Measurements from ENCODE around the gene DACT3. TPM values are rescaled to one million over a fixed set of nuclear protein-coding genes. Genes with fewer than 3 reads are reported as not detected.

The DACT3 gene
- polyA plus RNA-seq, 1 of the 3 experiments (the other 2 are of a cell fraction) = 9.5 TPM

- TF ChIP-seq ELF1 (IDR thresholded peaks at IDR 0.05) (no peak), MXI1 (IDR thresholded peaks at IDR 0.05; ENCODE audit: low read depth, low read length) (peak; percentile 67; the same call in 1 of the 2 replicates), MAX (IDR thresholded peaks at IDR 0.05; ENCODE audit: low read depth) (no peak), POLR2AphosphoS5 (IDR thresholded peaks at IDR 0.05; ENCODE audit: low read depth, low read length) (peak; percentile 61)
- Histone ChIP-seq H3K79me2 (ENCODE audit: insufficient read depth) (peaks cover 54% of the 10 kb centered on the region), H3K9ac (peak within 1 kb of the TSS; percentile 97), H3K9me2 (no peaks in the 10 kb centered on the region), H3K4me1 (ENCODE audit: control insufficient read depth in 1 of 2, insufficient read depth in 2 of 2, low read depth in 1 of 2, low read length in 1 of 2) (peaks cover 19 to 37% of the 10 kb centered on the region in 2 experiments), H2AFZ (ENCODE audit: low read depth) (peak within 1 kb of the TSS; percentile 89), H3K27ac (ENCODE audit: low read depth in 2 of 2, low read length in 1 of 2) (peak within 1 kb of the TSS; percentile 94 to 100), H3K9me3 (no peaks in the 10 kb centered on the region; the same call in 1 of the 2 replicates), H3K27me3 (ENCODE audit: insufficient read depth) (no peaks in the 10 kb centered on the region), H4K20me1 (ENCODE audit: insufficient read depth) (peaks cover 40% of the 10 kb centered on the region), H3K36me3 (replicated peaks in 1 of 2; ENCODE audit: control insufficient read depth in 1 of 2, insufficient read depth in 2 of 2, low read length in 1 of 2) (peaks cover 5 to 13% of the 10 kb centered on the region in 2 experiments), H3F3A (replicated peaks; ENCODE audit: insufficient read depth) (no peaks in the 10 kb centered on the region), H3K4me3 (ENCODE audit: low read depth in 2 of 2, low read length in 1 of 2) (peak within 1 kb of the TSS; percentile 98 to 100), H3K4me2 (peak within 1 kb of the TSS; percentile 91)
- ChIA-PET CTCF (interaction anchor here (0.8 to 23.7 kb wide), 13 partner anchors 9 to 249 kb away, joined by 3 to 471 read pairs (median 5); partner anchors contain the start of genes AP2S1 and DACT3), POLR2A (interaction anchor here (0.6 to 2.6 kb wide), 12 partner anchors 10 to 512 kb away, joined by 3 to 11 read pairs (median 5); partner anchors contain the start of genes DACT3 and ZC3H4)
- DNase-seq = peak; percentile 60
- 1% methylated on average over 35 of the region's 51 CpGs for WGBS (ENCODE audit: low lambda C conversion rate)
Measured at GRCh38 chr19:46601318-46602224, 59.4 kb downstream of the DACT3 start, which contains the start of gene CALM3. CALM3 (plus strand) TSS chr19:46601330; CDS start chr19:46601435, 105 bp downstream.

GRCh38 chr19:46600384-46601317 lies 60.3 kb downstream of the DACT3 start:
- Histone ChIP-seq H3K79me2 (ENCODE audit: insufficient read depth) (peaks cover 45% of the 10 kb centered on the region), H3K9me2 (no peaks in the 10 kb centered on the region), H3K4me3 (ENCODE audit: low read depth in 2 of 2, low read length in 1 of 2) (peak overlapping the region; percentile 98 to 100), H3K9me3 (no peaks in the 10 kb centered on the region; the same call in 1 of the 2 replicates), H3K4me1 (ENCODE audit: control insufficient read depth in 1 of 2, insufficient read depth in 2 of 2, low read depth in 1 of 2, low read length in 1 of 2) (peaks cover 19 to 31% of the 10 kb centered on the region in 2 experiments), H3K27ac (ENCODE audit: low read depth in 2 of 2, low read length in 1 of 2) (peak overlapping the region; percentile 94 to 100), H4K20me1 (ENCODE audit: insufficient read depth) (peaks cover 33% of the 10 kb centered on the region), H3K27me3 (ENCODE audit: insufficient read depth) (no peaks in the 10 kb centered on the region), H3K4me2 (peak overlapping the region; percentile 69), H3K9ac (peak overlapping the region; percentile 97), H2AFZ (ENCODE audit: low read depth) (peak overlapping the region; percentile 88), H3F3A (replicated peaks; ENCODE audit: insufficient read depth) (no peaks in the 10 kb centered on the region), H3K36me3 (replicated peaks in 1 of 2; ENCODE audit: control insufficient read depth in 1 of 2, insufficient read depth in 2 of 2, low read length in 1 of 2) (peaks cover 0 to 3% of the 10 kb centered on the region in 2 experiments)
- POLR2A ChIA-PET = interaction anchor here (0.6 to 2.6 kb wide), 10 partner anchors 11 to 513 kb away, joined by 3 to 11 read pairs (median 5); partner anchors contain the start of genes DACT3 and ZC3H4
- peak; percentile 96 for DNase-seq
- 1% methylated on average over 40 of the region's 93 CpGs for WGBS (ENCODE audit: low lambda C conversion rate)
- CTCF ChIA-PET = interaction anchor here (0.9 to 23.7 kb wide), 14 partner anchors 11 to 412 kb away, joined by 3 to 471 read pairs (median 5); partner anchors contain the start of genes AP2S1 and DACT3
- peak; percentile 27; the same call in 1 of the 2 replicates for TF ChIP-seq SIN3A (IDR thresholded peaks at IDR 0.05; ENCODE audit: borderline replicate concordance, low read depth, low read length)
- TF ChIP-seq CTCF (IDR thresholded peaks at IDR 0.05) = no peak
- TF ChIP-seq CHD2 (IDR thresholded peaks at IDR 0.05; ENCODE audit: low read length, partially characterized antibody) = peak; percentile 97
- no peak for TF ChIP-seq EZH2phosphoT487 (IDR thresholded peaks at IDR 0.05; ENCODE audit: borderline replicate concordance, low read depth)
- peak; percentile 76 for TF ChIP-seq MAX (IDR thresholded peaks at IDR 0.05; ENCODE audit: low read depth)
- no peak for TF ChIP-seq NFIC (IDR thresholded peaks at IDR 0.05; ENCODE audit: borderline replicate concordance)
- TF ChIP-seq RCOR1 (IDR thresholded peaks at IDR 0.05; ENCODE audit: low read length) = no peak
- TF ChIP-seq MXI1 (IDR thresholded peaks at IDR 0.05; ENCODE audit: low read depth, low read length) = peak; percentile 68
- TF ChIP-seq ZBTB33 (IDR thresholded peaks at IDR 0.05; ENCODE audit: borderline replicate concordance, low read depth) = 0 out of 2 replicates have a peak, but pooled peaks have one; percentile 23
- no peak; the same call in 1 of the 2 replicates for TF ChIP-seq FOXM1 (IDR thresholded peaks at IDR 0.05; ENCODE audit: low read depth)
- TF ChIP-seq IRF3 (IDR thresholded peaks at IDR 0.05; ENCODE audit: low read depth, low read length) = no peak; the same call in 1 of the 2 replicates
- peak; percentile 4; the same call in 1 of the 2 replicates for TF ChIP-seq TCF12 (IDR thresholded peaks at IDR 0.05)
- no peak; the same call in 1 of the 2 replicates for TF ChIP-seq RXRA (IDR thresholded peaks at IDR 0.05; ENCODE audit: borderline replicate concordance, low read depth)
- no peak for TF ChIP-seq GABPA (IDR thresholded peaks at IDR 0.05; ENCODE audit: low read depth)

All from SK-N-SH (cell line).